ENCODE measurements around the gene BRINP3. TPM values are rescaled to one million over a fixed set of nuclear protein-coding genes. Genes with fewer than 3 reads are reported as not detected.

BRINP3 gene
- total and polyA plus RNA-seq, 2 donors (not counting 3 experiments of a cell fraction or from before 2014, with no cell fraction given) = not detected

DNA sequence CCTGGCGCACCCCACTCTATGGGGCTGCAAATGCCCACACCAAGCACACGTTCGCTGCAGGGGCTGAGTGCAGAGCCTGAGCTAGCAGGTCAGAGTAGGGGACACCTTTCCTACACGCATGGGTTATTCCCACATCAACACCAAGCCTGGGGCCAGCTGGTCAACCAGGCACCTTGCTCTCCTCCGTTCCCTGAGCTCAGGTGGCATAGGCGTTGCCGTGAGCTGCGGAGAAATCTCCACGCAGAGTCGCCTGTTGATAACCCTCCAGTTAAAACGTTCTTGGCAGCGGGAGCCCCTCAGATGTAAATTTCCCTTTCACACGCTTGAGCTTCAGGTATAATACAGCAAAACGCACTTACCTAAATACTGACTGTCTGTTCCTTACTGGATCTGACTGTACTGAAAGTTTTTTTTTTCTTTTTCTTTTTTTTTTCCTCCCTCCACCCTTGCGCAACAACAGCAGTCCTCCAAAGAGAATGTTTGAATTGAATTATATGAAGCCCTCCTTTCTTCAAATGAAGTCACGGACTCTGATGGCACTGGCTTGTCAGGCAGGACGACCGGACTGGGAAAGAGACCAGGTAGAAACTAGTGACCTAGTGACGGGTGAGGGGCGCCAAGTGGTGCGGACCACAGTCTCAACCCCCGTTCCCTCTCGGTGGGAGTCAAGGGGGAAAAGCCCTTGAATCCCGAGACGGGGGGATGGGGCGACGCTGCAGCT is 2.1 kb downstream of the BRINP3 start:
- no peak for FAIRE-seq
- Histone ChIP-seq H3K4me1 (ENCODE audit: control insufficient read depth, extremely low read depth, insufficient read depth, low read length) (peaks cover 28% of the 10 kb centered on the region), H3K36me3 (ENCODE audit: control insufficient read depth in 2 of 2, extremely low read depth in 1 of 2, insufficient read depth in 2 of 2, low read length in 2 of 2) (no peaks in the 10 kb centered on the region), H3K4me2 (ENCODE audit: insufficient read depth, low read length) (peak overlapping the region; percentile 83), H3K4me3 (replicated peaks in 1 of 3; ENCODE audit: insufficient read depth in 1 of 3, low read depth in 1 of 3, low read length in 3 of 3) (peak overlapping the region; percentile 36 to 74 (median 41)), H3K27me3 (ENCODE audit: control insufficient read depth in 2 of 2, insufficient read depth in 2 of 2, low read length in 2 of 2) (peaks cover 34 to 53% of the 10 kb centered on the region in 2 experiments), H3K27ac (ENCODE audit: insufficient read depth, low read depth, low read length) (no peak overlapping the region), H3K9me1 (replicated peaks; ENCODE audit: control insufficient read depth, extremely low read depth, insufficient read depth, low read length) (no peaks in the 10 kb centered on the region), H4K20me1 (replicated peaks; ENCODE audit: control insufficient read depth, extremely low read depth, insufficient read depth, low read length) (no peaks in the 10 kb centered on the region), H3K79me2 (ENCODE audit: control insufficient read depth, insufficient read depth, low read length) (no peaks in the 10 kb centered on the region), H3K9me3 (replicated peaks; ENCODE audit: control insufficient read depth, insufficient read depth, low read length) (no peaks in the 10 kb centered on the region), H3K9ac (replicated peaks; ENCODE audit: extremely low read depth, insufficient read depth, low read length) (peak overlapping the region; percentile 36), H2AFZ (ENCODE audit: low read depth, low read length) (peak overlapping the region; percentile 72)
- no TSS peak for BruUV-seq (replicated peaks)
- dilution Hi-C loops (cut with MboI; ENCODE audit: extremely low pct_ligation_motif_present, low sequenced_read_pairs) (no loop called here), intact Hi-C loops (cut with micrococcal nuclease) (no loop called here)
- CTCF ChIA-PET = interaction anchor here (0.8 to 2.5 kb wide), 4 partner anchors 10 to 102 kb away, joined by 3 to 8 read pairs (median 4); no protein-coding TSS in a partner anchor
- DNase-seq (ENCODE audit: low read depth, low spot score) = peak; percentile 22
- TF ChIP-seq EZH2 (IDR thresholded peaks at IDR 0.05; ENCODE audit: borderline replicate concordance, low read depth, low read length, severe bottlenecking) (peak; percentile 59), MYC (IDR thresholded peaks at IDR 0.05; ENCODE audit: low read depth, low read length) (no peak), GATA2 (IDR thresholded peaks at IDR 0.05; ENCODE audit: insufficient read depth, insufficient read length, low read depth, low read length) (no peak), POLR2AphosphoS5 (IDR thresholded peaks at IDR 0.05; ENCODE audit: insufficient read depth, low read depth, low read length) (no peak), FOS (IDR thresholded peaks at IDR 0.05; ENCODE audit: borderline replicate concordance, insufficient read depth, low read length) (no peak), POLR2A (IDR thresholded peaks at IDR 0.05; ENCODE audit: low read depth, low read length) (no peak)
- TF ChIP-seq, protein P1, sequence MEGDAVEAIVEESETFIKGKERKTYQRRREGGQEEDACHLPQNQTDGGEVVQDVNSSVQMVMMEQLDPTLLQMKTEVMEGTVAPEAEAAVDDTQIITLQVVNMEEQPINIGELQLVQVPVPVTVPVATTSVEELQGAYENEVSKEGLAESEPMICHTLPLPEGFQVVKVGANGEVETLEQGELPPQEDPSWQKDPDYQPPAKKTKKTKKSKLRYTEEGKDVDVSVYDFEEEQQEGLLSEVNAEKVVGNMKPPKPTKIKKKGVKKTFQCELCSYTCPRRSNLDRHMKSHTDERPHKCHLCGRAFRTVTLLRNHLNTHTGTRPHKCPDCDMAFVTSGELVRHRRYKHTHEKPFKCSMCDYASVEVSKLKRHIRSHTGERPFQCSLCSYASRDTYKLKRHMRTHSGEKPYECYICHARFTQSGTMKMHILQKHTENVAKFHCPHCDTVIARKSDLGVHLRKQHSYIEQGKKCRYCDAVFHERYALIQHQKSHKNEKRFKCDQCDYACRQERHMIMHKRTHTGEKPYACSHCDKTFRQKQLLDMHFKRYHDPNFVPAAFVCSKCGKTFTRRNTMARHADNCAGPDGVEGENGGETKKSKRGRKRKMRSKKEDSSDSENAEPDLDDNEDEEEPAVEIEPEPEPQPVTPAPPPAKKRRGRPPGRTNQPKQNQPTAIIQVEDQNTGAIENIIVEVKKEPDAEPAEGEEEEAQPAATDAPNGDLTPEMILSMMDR (IDR thresholded peaks at IDR 0.05; ENCODE audit: extremely low read depth in 1 of 2, insufficient read depth in 1 of 2, low read depth in 1 of 2, low read length in 2 of 2) = no peak
- POLR2A ChIA-PET = no interaction called here

All from endothelial cell of umbilical vein (primary cell).